NCI-H1694 (cell line): ENCODE results near the gene C19orf33.
"Not testable (repeated sequence)": the region's sequence is repeated elsewhere in the genome, so short reads cannot be mapped to it uniquely, and the experiment has no call there.

ENCODE experiments used
- DNase-seq: peaks from one replicate; lab custom pipeline; 2025; lab: John Stamatoyannopoulos, UW

C19orf33 gene

GRCh38 chr19:38303517-38304351, at the start of gene C19orf33:
Gene C19orf33 (plus strand): TSS chr19:38304251. CDS start chr19:38304262, 11 bp downstream.
- DNase-seq = no peak

GRCh38 chr19:38255383-38256014, 48.6 kb upstream of the C19orf33 start:
- DNase-seq = no peak

GRCh38 chr19:38261942-38262341, 42.1 kb upstream of the C19orf33 start:
- DNase-seq = not testable (repeated sequence)

GRCh38 chr19:38262585-38263268, 41.3 kb upstream of the C19orf33 start:
- no peak for DNase-seq

- DNase-seq = no peak
Observed at GRCh38 chr19:38263689-38264485, 40.2 kb upstream of the C19orf33 start.

GRCh38 chr19:38264486-38265212, 39.4 kb upstream of the C19orf33 start, which contains the start of gene SPINT2:
Gene SPINT2 (plus strand): TSS chr19:38264573. CDS start chr19:38264893, 320 bp downstream.
- no peak for DNase-seq

GRCh38 chr19:38265213-38265861, 38.7 kb upstream of the C19orf33 start:
- DNase-seq = no peak

- peak; percentile 22 for DNase-seq
Observed at GRCh38 chr19:38265921-38266429, 38.1 kb upstream of the C19orf33 start.

- DNase-seq = no peak
Observed at GRCh38 chr19:38266981-38267597, 37.0 kb upstream of the C19orf33 start.

- DNase-seq = no peak
Observed at GRCh38 chr19:38267761-38268483, 36.1 kb upstream of the C19orf33 start.

- DNase-seq = no peak
Observed at GRCh38 chr19:38268539-38268938, 35.5 kb upstream of the C19orf33 start.

- no peak for DNase-seq
Observed at GRCh38 chr19:38270587-38271167, 33.4 kb upstream of the C19orf33 start.

- no peak for DNase-seq
Observed at GRCh38 chr19:38273499-38273898, 30.6 kb upstream of the C19orf33 start.

- DNase-seq = no peak
Observed at GRCh38 chr19:38274739-38275138, 29.3 kb upstream of the C19orf33 start.

- no peak for DNase-seq
Observed at GRCh38 chr19:38276942-38277517, 27.0 kb upstream of the C19orf33 start.

GRCh38 chr19:38277549-38277948, 26.5 kb upstream of the C19orf33 start:
- DNase-seq = no peak

GRCh38 chr19:38277969-38278680, 25.9 kb upstream of the C19orf33 start:
- no peak for DNase-seq

- no peak for DNase-seq
Observed at GRCh38 chr19:38278751-38279150, 25.3 kb upstream of the C19orf33 start.
